GM12801 (cell line): ENCODE results near the gene ATP2A2.

Experiments used
- CTCF ChIP-seq: IDR thresholded peaks from one replicate; pipeline ENCODE4 v1.5.1; 2011; ENCODE audit warnings: control low read depth; ENCODE audit not compliant: insufficient read length; ENCODE audit errors: extremely low read depth

Gene ATP2A2

GRCh38 chr12:110266381-110266960 lies 14.6 kb upstream of the ATP2A2 start:
- no peak for TF ChIP-seq CTCF

- TF ChIP-seq CTCF = no peak
Measured at GRCh38 chr12:110266980-110267620, 13.9 kb upstream of the ATP2A2 start.

GRCh38 chr12:110269622-110270124 lies 11.4 kb upstream of the ATP2A2 start:
- TF ChIP-seq CTCF = no peak

- no peak for TF ChIP-seq CTCF
Measured at GRCh38 chr12:110270125-110270962, 10.7 kb upstream of the ATP2A2 start.

- TF ChIP-seq CTCF = no peak
Measured at GRCh38 chr12:110271015-110271414, 10.0 kb upstream of the ATP2A2 start.

- TF ChIP-seq CTCF = no peak
Measured at GRCh38 chr12:110277530-110278254, 3.4 kb upstream of the ATP2A2 start.

GRCh38 chr12:110278255-110278536 lies 2.9 kb upstream of the ATP2A2 start:
- no peak for TF ChIP-seq CTCF
